ENCODE data around the gene SMC1B.

SMC1B gene

DNA sequence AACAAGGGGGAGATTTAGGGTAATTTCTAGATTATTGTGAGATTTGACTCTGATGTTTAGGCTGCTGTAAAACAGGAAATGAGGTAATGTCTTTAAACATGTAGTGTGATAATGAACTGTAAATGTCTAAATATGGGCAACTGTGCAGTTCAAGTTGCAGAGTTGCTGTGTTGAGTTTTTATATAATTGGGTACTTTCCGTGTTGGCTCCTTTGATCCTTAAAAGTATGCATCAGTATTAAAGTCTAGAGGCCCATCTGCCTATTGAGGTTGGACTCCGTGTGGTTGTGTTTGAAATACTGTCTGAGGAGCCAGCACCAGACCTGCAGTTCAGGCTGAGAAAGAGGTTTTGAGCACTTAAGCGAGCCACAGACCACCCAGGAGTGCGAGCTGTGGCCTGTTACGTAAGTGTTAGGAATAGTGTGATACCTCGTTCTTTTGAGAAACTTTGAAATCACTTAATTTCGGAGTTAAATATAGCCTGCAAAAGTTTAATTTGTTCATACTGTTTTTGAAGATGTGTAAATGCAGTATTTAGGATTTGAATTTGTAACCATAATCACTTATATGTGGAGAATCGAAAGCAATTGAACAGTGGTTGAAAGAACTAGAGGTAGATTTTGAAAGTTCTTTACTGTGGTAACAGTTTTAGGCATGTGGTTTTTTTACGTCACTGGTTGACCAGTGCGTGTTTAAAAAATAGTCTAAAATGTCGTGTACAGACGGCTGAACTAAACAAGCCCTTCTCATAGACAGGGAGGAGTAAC lies 94.7 kb downstream of the SMC1B start:
- peak; percentile 75 for DNase-seq (ENCODE audit: low read depth)

DNA sequence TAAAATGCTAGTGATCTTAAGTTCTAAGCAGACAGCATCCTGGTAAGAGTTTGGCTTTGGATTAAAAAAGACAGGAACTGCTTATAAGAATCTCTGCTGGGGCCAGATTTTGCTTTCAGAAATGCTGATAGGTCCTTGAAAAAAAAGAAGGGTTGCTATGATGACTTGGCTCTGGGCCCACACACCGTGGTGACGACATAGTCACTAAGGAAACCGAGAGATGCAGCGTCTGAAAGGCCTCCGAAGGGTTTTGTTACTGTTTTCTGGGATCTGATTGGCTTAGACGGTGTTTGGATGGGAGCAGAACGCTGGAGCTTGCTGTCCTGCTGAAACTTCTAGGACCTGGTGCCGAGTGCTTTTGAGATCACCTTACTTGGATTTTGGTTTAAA lies 95.2 kb downstream of the SMC1B start:
- DNase-seq (ENCODE audit: low read depth), result peak; percentile 93

GRCh38 chr22:45317551-45318167 lies 95.7 kb downstream of the SMC1B start:
- peak; percentile 32 for DNase-seq (ENCODE audit: low read depth)

DNA sequence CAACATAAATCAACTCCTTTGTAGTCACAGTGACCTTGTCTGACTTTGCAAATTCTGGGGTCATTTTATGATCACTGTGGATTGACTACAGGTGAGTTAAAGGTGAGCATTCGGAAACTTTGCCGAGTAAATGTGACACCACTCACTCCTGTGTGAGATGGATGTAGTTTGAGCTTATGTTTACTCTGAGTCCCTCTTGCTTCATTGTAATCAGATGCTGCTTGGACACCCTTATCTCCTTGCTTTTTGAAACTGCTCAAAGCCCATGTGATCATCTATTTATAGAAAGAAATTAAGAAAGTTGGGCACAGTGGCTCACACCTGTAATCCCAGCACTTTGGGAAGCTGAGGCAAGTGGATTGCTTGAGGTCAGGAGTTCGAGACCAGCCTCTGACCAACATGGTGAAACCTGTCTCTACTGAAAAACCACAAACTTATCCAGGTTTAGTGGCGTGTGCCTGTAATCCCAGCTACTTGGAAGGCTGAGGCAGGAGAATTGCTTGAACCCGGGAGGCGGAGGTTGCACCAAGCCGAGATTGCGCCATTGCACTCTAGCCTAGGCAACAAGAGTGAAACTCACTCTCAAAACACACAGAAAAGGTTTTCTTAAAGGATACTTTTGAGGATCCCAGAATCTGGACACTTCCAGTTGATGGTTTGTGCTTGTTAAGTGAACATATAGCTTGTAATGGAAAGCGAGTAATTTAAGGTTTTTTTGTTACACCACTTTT lies 96.4 kb downstream of the SMC1B start:
- no peak for DNase-seq (ENCODE audit: low read depth)

- no peak for DNase-seq (ENCODE audit: low read depth)
Measured at GRCh38 chr22:45314786-45315185, 98.6 kb downstream of the SMC1B start.

GRCh38 chr22:45314054-45314721 lies 99.2 kb downstream of the SMC1B start:
- no peak for DNase-seq (ENCODE audit: low read depth)

- DNase-seq (ENCODE audit: low read depth), result no peak
Measured at GRCh38 chr22:45312856-45313255, 100.5 kb downstream of the SMC1B start.

DNA sequence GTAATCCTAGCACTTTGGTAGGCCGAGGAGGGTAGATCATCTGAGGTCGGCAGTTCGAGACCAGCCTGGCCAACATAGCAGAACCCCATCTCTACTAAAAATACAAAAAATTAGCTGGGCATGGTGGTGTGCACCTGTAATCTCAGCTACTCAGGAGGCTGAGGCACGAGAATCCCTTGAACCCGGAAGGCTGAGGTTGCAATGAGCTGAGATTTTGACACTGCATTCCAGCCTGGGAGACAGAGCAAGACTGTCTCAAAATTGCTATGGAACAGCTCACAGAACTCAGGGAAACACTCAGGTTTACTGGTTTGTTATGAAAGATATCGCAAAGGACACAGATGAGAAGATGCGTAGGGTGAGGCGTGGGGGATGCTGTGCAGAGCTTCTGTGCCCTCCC lies 101.0 kb downstream of the SMC1B start:
- DNase-seq (ENCODE audit: low read depth), result no peak

- DNase-seq (ENCODE audit: low read depth), result no peak
Measured at GRCh38 chr22:45310977-45311531, 102.3 kb downstream of the SMC1B start.

GRCh38 chr22:45310331-45310976 lies 102.9 kb downstream of the SMC1B start:
- no peak for DNase-seq (ENCODE audit: low read depth)

DNA sequence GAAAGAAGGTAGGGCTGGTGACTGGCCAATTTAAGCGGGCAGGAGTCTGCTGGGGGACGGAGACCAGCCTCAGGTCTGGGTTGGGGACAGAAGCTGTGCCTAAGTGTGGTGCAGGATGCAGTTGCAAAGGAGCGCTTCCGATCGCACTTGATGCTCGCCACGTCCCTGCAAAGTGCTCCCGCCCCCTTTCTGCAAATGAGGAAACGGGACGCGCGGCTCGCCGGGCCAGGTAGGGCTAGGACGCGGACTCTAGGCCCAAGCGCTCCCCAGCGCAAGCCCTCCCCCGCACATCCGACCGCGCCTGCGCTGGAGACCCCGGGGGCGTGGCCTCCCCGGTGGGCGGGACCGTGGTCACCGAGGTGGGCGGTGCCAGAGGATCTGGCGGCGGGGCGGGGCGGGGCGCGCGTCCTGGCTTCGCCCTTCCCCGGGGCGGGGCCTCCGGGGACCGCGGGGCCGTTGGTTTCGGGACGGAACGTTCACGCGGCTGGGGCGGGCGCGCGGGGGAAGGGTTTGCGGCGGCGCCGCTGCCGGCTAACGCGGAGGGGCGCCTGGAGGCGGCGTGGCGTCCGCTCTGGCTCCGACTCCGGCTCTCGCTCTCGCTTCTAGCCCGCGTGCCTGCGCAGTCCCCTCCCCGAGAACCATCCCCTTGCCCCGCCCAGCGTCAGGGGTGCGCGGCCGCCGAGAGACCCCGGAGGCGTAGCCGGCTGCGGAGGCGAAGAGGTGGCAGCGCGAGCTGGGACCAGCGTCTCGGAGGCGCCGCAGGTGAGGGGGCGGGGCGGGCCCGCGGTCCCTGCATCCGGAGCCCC lies 103.8 kb downstream of the SMC1B start, which contains the start of gene FAM118A:
Gene FAM118A, plus strand, starts transcription at position 513 of the 806 bp plus-strand sequence. CDS start 12,446 bp downstream, outside the sequence.
- DNase-seq (ENCODE audit: low read depth), result peak; percentile 90

DNA sequence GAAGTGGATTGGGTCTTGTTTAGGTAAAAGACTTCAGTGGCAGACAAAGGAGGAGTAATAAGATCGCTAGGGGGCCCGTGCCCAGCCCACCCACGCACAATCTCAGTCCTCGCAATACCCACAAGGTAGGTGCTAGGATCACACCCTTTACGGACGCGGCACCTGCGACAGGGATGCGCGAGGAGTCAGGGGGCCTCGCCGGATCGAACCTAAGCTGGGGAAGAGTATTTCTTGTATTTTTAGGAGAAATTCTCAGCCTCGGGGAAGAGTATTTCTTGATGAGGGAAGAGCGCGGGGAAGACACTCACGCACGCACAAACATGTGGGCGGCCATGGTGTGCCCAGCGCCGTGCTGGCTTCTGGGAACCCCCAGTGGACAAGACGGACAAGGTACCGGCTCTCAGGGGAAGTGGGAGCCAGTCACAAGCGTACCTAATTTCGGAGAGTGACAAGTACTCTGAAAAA lies 104.4 kb downstream of the SMC1B start:
- no peak for DNase-seq (ENCODE audit: low read depth)

GRCh38 chr22:45308391-45308956 lies 104.9 kb downstream of the SMC1B start:
- no peak for DNase-seq (ENCODE audit: low read depth)

- no peak for DNase-seq (ENCODE audit: low read depth)
Measured at GRCh38 chr22:45306139-45306538, 107.3 kb downstream of the SMC1B start.

- DNase-seq (ENCODE audit: low read depth), result no peak
Measured at GRCh38 chr22:45305456-45306075, 107.8 kb downstream of the SMC1B start.

GRCh38 chr22:45304971-45305370 lies 108.4 kb downstream of the SMC1B start:
- DNase-seq (ENCODE audit: low read depth), result peak; percentile 29

- DNase-seq (ENCODE audit: low read depth), result no peak
Measured at GRCh38 chr22:45303181-45303580, 110.2 kb downstream of the SMC1B start.

DNA sequence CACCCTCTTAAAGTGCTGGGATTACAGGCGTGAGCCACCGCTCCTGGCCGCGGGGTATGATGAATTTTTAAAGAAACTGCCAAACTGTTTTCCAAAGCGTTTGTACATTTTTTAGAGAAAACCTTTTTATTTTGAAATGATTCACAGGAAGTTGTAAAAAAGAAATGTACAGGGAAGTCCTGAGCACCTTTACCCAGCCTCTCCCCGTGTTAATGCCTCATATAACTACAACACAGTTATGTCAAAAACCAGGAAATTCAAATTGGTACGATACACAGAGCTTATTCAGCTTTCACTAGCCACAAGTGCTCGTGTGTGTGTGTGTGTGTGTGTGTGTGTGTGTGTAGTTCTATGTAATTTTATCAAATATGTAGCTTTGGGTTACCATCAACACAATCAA lies 110.6 kb downstream of the SMC1B start:
- no peak for DNase-seq (ENCODE audit: low read depth)

- no peak for DNase-seq (ENCODE audit: low read depth)
Measured at GRCh38 chr22:45298934-45299505, 114.4 kb downstream of the SMC1B start.

Measured in EH (cell line).